Stimulated activated CD8-positive, alpha-beta memory T cell treated with anti-CD3 and anti-CD28 coated beads, Interleukin-15, amount 100 ng/mL, for 4 hours (primary cell): ENCODE data around the gene FAH.

ENCODE experiments used
- DNase-seq, 2 donors: peaks; one replicate each; pipeline ENCODE4 v3.0.0-alpha.2; 2020; ENCODE audit warnings: low read depth in 2 of 2

Gene FAH

DNA sequence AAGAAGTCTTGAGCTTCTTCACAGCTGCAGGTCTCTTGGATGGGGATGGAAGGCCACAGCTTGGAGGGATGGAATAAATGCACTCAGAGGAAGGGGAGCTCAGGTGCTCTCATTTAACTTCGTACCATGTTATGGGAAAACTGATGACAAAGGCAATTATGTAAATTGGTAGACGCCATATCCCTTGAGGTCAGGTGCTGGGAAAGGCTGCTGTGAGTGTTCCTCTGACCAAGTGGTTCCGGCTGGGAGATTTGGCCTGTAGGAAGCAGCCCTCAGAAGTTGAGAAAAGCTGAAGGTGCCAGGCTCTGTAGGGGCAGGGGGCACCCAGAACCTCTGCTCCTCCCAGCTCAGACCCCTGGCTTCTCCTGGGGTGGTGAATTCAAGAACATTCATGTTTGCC is 47.1 kb downstream of the FAH start:
- DNase-seq, result no peak

DNA sequence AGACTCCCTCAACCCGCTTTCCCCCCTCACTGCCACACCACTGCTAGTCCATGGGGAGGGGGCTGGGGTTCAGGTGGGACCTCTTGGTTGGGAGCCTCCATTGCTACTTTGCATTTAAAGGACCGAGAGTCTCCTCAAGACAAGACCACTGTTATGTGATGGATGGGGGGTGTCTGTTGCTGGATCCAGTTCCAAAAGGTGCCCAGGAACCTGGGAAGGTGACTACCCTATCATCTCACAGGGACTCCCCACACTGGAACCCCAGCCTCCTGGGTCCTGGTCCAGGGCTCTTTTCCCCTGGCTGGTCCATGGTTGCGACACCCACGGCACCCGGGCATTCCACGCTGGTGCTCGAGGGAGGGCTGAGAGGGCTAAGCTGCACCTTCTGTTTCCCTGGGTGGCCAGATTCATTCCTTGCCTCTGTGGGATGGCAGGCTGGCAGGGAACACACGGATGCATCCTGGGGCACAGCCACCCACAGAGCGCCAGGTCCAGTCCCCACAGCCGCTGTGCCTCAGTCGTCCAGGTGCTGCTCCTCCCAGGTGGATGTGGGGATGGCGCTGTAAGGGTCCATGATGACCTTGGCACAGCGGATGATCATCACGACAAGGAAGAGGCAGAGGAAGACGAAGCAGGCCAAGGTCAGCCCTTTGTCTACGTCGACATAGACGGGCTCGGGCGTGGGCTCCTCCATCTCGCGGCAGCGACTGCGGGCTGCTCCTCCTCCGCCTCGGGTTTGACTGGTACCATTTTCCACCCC is 48.6 kb downstream of the FAH start:
- no peak for DNase-seq

GRCh38 chr15:80202016-80202315 is 49.2 kb downstream of the FAH start:
- DNase-seq, result no peak

GRCh38 chr15:80202641-80203360 is 50.0 kb downstream of the FAH start:
- DNase-seq, result no peak

- DNase-seq, result no peak
These were observed 50.6 kb downstream of the FAH start for GRCh38 chr15:80203361-80203885.

DNA sequence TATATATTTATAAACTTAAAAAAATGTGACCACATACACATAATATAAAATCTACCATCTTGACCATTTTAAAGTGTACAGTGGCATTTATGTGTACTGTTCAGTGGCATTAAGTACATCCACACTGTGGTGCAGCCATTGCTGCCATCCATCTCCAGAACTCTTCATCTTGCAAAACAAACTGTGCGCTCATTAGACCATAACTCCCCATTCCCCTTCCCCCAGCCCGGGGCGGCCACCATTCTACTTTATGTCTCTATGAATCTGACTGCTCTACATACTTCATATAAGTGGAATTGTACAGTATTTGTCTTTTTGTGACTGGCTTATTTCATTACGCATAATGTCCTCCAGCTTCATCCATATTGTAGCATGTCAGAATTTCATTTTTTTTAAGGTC is 51.4 kb downstream of the FAH start:
- no peak for DNase-seq

DNA sequence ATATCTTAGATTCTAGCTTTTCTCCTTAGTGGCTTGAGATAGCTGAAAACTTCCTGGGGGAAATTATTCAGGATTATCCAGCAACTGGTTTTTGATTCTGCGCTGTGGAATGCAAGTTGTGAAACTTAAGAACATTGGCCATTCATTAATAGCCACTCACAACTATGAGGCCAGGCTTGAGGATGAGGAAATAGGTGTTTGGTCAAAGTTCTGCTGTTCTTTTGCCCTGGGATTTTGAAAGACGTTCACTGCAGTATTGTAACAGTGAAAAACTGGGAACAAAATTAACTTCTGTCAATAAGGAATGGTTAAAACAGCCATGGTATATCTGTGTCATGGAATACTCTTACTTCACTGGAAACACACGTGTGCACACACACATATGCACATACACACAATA is 55.1 kb downstream of the FAH start:
- no peak for DNase-seq

GRCh38 chr15:80208758-80209734 is 56.2 kb downstream of the FAH start:
- no peak for DNase-seq

DNA sequence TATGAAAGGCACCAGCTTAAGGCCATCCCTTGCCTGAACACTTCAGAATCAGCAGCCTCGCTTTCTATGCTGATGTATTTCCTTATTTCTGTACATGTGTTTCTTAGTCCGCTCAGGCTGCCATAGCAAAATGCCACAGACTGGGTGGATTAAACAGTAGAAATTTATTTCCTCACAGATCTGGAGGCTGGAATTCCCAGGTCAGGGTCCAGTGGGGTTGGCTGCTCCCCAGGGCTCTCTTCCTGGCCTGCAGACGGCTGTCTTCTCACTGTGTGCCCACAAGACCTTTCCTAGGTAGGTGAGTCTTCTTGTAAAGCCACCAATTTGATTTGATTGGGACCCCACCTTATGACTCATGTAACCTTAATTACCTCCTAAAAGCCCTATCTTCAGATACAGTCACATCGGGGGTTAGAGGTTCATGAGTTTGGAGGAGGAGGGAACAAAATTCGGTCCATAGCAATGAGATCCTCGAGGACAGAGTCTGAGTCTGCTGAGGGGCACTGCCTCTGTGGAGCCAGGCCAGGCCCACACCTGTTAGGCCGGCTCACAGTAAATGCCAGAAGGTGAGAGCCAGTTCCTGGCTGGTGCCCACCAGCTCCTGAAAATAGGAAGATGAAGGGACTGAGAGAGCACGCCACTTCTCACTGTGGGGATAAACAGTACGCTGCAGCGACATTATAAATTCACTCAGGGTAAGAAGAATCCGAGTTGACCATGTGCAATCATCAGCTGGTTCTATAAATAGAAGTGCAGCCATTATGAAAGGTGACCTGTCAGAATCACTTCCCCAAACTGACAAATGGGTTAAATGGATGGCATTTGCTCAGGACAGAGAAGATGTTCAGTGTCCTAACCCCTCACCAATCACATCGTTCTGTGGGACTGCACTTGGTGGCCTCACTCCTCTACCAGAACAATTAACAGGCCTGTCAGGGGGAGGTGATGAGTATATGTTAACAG is 58.1 kb downstream of the FAH start:
- DNase-seq, result no peak

DNA sequence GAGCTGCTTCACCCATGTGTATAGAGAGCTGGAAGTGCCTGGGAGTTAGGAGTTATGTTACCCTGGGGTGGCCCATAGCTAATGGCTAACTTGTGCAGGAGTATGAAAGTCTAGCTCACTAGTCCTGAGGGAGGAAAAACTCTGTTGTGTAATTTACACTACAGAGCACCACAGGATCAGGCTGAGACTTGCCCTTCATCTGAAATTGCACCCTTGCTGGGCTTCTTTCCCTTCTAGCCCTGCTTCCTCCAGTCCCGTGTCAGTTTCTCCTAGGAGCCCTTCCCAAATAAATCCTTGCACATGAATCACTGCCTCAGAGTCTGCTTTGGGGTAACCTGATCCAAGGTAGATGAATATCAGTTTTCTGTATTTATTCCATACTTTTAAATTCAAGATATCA is 59.2 kb downstream of the FAH start:
- DNase-seq, result no peak

- no peak for DNase-seq
These were observed 62.1 kb downstream of the FAH start for GRCh38 chr15:80214910-80215309.

GRCh38 chr15:80216141-80216540 is 63.3 kb downstream of the FAH start:
- DNase-seq, result no peak

DNA sequence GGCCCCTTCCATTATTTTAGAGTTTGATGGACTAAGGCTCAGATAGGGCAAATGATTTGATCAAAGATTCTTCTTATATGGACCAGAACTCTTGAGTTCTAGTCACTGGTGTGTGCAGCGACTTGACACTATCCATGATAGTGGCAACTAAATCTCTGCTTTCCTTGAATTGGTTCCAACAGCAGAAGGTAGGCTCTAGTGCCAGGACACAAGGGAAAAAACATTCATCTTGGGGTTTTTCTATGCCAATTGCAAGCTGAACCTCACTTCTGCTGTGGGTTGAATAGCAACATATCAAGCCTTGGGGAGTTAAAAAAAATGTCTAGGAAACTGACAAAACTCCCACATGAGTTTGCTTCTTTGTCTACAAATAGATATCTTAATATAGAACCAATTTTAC is 64.1 kb downstream of the FAH start:
- no peak for DNase-seq

GRCh38 chr15:80217327-80217900 is 64.6 kb downstream of the FAH start:
- no peak for DNase-seq

DNA sequence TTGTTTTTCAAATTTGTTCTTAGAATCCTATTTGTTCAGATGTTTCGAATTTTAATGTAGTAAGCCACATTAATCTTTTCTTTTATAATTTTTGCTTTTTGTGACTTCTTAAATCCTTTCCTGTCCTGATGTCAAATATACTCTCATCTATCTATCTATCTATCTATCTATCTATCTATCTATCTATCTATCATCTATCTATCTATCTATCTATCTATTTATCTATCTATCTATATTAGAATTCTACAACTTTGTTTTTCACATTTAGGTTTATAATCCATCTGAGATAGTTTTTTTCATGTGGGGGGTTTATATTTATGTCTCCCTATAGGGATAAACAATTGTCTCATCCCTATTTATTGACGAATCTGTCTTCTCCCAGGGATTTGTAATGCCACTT is 67.2 kb downstream of the FAH start:
- no peak for DNase-seq

GRCh38 chr15:80228959-80229610 is 76.3 kb downstream of the FAH start:
- DNase-seq, result no peak

GRCh38 chr15:80231371-80231770 is 78.6 kb downstream of the FAH start:
- DNase-seq, result no peak

DNA sequence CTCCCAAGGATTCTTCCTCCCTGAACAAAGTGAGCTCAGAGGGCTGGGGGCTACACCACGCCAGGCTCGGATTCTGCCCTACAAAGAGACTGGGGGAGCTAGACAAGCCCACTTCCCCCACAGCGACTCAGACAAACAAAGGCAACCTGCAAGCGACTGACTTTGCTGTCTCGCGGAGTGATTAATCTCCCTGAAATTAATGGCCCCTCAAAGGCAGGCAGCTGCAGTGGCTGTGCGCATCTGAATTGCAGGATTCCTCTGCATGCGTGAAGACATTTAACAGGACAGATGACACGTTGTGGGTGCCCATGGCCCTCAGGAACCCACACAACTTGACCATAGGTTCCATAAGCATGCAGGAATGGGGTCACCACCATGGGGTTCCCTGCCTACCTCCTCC is 80.8 kb downstream of the FAH start:
- DNase-seq, result no peak

- no peak for DNase-seq
These were observed 82.1 kb downstream of the FAH start for GRCh38 chr15:80234883-80235282.
